T-cell (primary cell): ENCODE results near the gene EHD4. TPM values are rescaled to one million over a fixed set of nuclear protein-coding genes. Genes with fewer than 3 reads are reported as not detected.

Experiments
- ATAC-seq, 4 experiments: fragments of 200-7000 bp in 3 of 4; fragments of 150-1000 bp in 1 of 4; cut with Tn5 transposase; replicated peaks in 1 of 4; 1 replicate in 3 of 4; 2 replicates in 1 of 4; pipeline ENCODE4 v1.10.0; 2021; ENCODE audit warnings: moderate library complexity in 3 of 4, mild to moderate bottlenecking in 2 of 4, moderate number of reproducible peaks in 1 of 4
- CTCF ChIA-PET, 2 donors: fragments of 300-600 bp; sonication (Branson Sonifier 250); formaldehyde crosslinking; loops; one replicate each; lab custom pipeline; 2022; ENCODE audit warnings: antibody characterized with exemption in 2 of 2; lab: Charles Lee
- POLR2A ChIA-PET, 2 donors: fragments of 300-600 bp; sonication (Branson Sonifier 250); formaldehyde crosslinking; loops; one replicate each; lab custom pipeline; 2022; ENCODE audit warnings: antibody characterized with exemption in 2 of 2; lab: Charles Lee
- DNase-seq, 35 experiments: peaks; one replicate each; pipeline versions ENCODE4 v3.0.0 to v3.0.0-alpha.2; 2013 to 2023
- H3K27ac ChIP-seq: one replicate; pipeline ENCODE4 v1.5.1; 2013; ENCODE audit warnings: low read length
- H3K27me3 ChIP-seq, 2 experiments: replicated peaks in 1 of 2; 1 replicate in 1 of 2; 2 replicates in 1 of 2; pipeline versions ENCODE4 v1.6.1 to v1.7.0; 2013; ENCODE audit warnings: low read length in 1 of 2, mixed read lengths in 1 of 2; ENCODE audit not compliant: control insufficient read depth in 2 of 2, insufficient read depth in 2 of 2; ENCODE audit errors: extremely low read depth in 1 of 2
- H3K36me3 ChIP-seq, 2 donors: 1 replicate in 1 of 2; 2 replicates in 1 of 2; pipeline versions ENCODE4 v1.6.1 to v1.7.0; 2013; ENCODE audit warnings: low read length in 1 of 2; ENCODE audit not compliant: control insufficient read depth in 2 of 2, insufficient read depth in 1 of 2; ENCODE audit errors: extremely low read depth in 1 of 2
- H3K4me1 ChIP-seq, 2 experiments: 1 replicate in 1 of 2; 2 replicates in 1 of 2; pipeline versions ENCODE4 v1.6.1 to v1.7.0; 2013; ENCODE audit warnings: low read length in 2 of 2, mixed read lengths in 1 of 2; ENCODE audit not compliant: insufficient read depth in 2 of 2, control insufficient read depth in 1 of 2; ENCODE audit errors: extremely low read depth in 1 of 2
- H3K4me3 ChIP-seq, 2 donors: 1 replicate in 1 of 2; 2 replicates in 1 of 2; pipeline versions ENCODE4 v1.5.1 to v1.7.0; 2013; ENCODE audit warnings: mild to moderate bottlenecking in 2 of 2, low read length in 1 of 2, moderate library complexity in 1 of 2; ENCODE audit not compliant: control insufficient read depth in 1 of 2; ENCODE audit errors: extremely low read depth in 1 of 2
- H3K9me3 ChIP-seq: 2 replicates; pipeline ENCODE4 v1.7.0; 2013
- H3K27ac Mint-ChIP-seq, 2 donors: one replicate each; pipeline ENCODE4 v1.8.0; 2020 to 2021; ENCODE audit warnings: mild to moderate bottlenecking in 2 of 2, mixed read lengths in 2 of 2
- H3K27me3 Mint-ChIP-seq, 2 donors: one replicate each; pipeline ENCODE4 v1.8.0; 2021 to 2022; ENCODE audit warnings: mixed read lengths in 2 of 2
- H3K36me3 Mint-ChIP-seq: one replicate; pipeline ENCODE4 v1.8.0; 2021; ENCODE audit warnings: mixed read lengths
- H3K4me1 Mint-ChIP-seq, 3 donors: one replicate each; pipeline ENCODE4 v1.8.0; 2020 to 2022; ENCODE audit warnings: mixed read lengths in 3 of 3, mild to moderate bottlenecking in 1 of 3
- H3K4me3 Mint-ChIP-seq, 3 donors: one replicate each; pipeline ENCODE4 v1.8.0; 2020 to 2022; ENCODE audit warnings: mild to moderate bottlenecking in 3 of 3, mixed read lengths in 3 of 3, moderate library complexity in 3 of 3
- H3K9me3 Mint-ChIP-seq, 3 donors: one replicate each; pipeline ENCODE4 v1.8.0; 2020 to 2022; ENCODE audit warnings: mixed read lengths in 3 of 3
- WGBS: methylation state at CpG from one replicate; pipeline ENCODE4 v1.1.5; 2013; ENCODE audit warnings: missing lambda C conversion rate; ENCODE audit not compliant: insufficient coverage; 5-methylcytosine and 5-hydroxymethylcytosine counted together
- total RNA-seq, 35 experiments: library from RNA in 6 of 35; stranded (reverse) in 6 of 35; fragments of 120-200 nt in 1 of 35; gene quantifications; one replicate each; pipeline versions ENCODE4 v1.2.1 to v1.2.4 and lab custom pipeline; 2013 to 2026

Gene EHD4
- total RNA-seq, 5 donors from 2014 or later (not counting 1 experiment from before 2014, with no cell fraction given) = 11.7 to 46.8 (median 16.8) TPM

- no peak overlapping the region for H3K4me3 ChIP-seq
- Mint-ChIP-seq H3K27ac (no peak overlapping the region), H3K9me3 (no peaks in the 10 kb centered on the region), H3K4me1 (peaks cover 0 to 4% (median 0%) of the 10 kb centered on the region in 3 donors), H3K27me3 (peaks cover 0 to 2% of the 10 kb centered on the region in 2 donors), H3K36me3 (no peaks in the 10 kb centered on the region), H3K4me3 (no peak overlapping the region)
- H3K27me3 ChIP-seq = peaks cover 0 to 17% of the 10 kb centered on the region in 2 experiments
- ATAC-seq (no peak), DNase-seq (no peak)
- WGBS = 100% methylated on average over 4 of the region's 4 CpGs
- no peaks in the 10 kb centered on the region for H3K4me1 ChIP-seq
- H3K27ac ChIP-seq = no peak overlapping the region
- H3K9me3 ChIP-seq = no peaks in the 10 kb centered on the region
- POLR2A ChIA-PET = no interaction called here
- no peaks in the 10 kb centered on the region for H3K36me3 ChIP-seq
- CTCF ChIA-PET = no interaction called here
Observed at GRCh38 chr15:42014406-42014805, 42.0 kb upstream of the EHD4 start.

DNA sequence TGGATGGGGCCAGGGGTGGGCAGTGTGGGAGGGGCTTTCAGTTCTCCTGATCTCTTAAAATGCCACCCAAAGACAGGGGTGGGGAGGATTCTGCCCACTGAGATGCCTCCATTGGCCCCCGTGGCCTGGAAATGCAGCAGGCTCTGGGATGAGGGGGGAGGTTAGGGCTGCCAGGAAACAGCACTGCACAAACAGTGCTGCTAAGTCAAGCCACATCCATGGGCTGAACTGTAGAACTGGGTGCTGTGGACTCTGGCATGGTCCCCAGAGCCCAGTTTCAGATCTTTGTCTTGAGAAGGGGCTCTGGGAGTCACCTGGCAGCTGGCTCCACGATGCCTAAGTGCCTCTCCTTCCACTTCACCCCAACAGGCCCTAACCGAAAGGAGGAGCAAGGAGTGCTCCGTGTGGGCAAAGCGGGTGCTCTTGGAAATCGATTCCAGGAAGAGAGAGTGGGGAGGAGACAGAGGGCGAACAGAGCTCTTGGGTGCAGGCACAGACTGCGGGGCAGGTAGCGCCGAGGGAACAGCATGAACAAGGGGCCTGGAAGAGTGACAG, 40.6 kb upstream of the EHD4 start:
- ATAC-seq = no peak
- no peak overlapping the region for H3K4me3 ChIP-seq
- H3K36me3 ChIP-seq = no peaks in the 10 kb centered on the region
- 94% methylated on average over 4 of the region's 10 CpGs for WGBS
- no peaks in the 10 kb centered on the region for H3K4me1 ChIP-seq
- no peak for DNase-seq
- peaks cover 0 to 15% of the 10 kb centered on the region in 2 experiments for H3K27me3 ChIP-seq
- no peaks in the 10 kb centered on the region for H3K9me3 ChIP-seq
- CTCF ChIA-PET = no interaction called here
- H3K4me1 Mint-ChIP-seq = peaks cover 0 to 4% (median 0%) of the 10 kb centered on the region in 3 donors
- no peaks in the 10 kb centered on the region for H3K9me3 Mint-ChIP-seq
- H3K36me3 Mint-ChIP-seq = no peaks in the 10 kb centered on the region
- no peak overlapping the region for H3K27ac ChIP-seq
- peaks cover 0 to 2% of the 10 kb centered on the region in 2 donors for H3K27me3 Mint-ChIP-seq
- H3K27ac Mint-ChIP-seq = no peak overlapping the region
- H3K4me3 Mint-ChIP-seq = no peak overlapping the region
- POLR2A ChIA-PET = no interaction called here

DNA sequence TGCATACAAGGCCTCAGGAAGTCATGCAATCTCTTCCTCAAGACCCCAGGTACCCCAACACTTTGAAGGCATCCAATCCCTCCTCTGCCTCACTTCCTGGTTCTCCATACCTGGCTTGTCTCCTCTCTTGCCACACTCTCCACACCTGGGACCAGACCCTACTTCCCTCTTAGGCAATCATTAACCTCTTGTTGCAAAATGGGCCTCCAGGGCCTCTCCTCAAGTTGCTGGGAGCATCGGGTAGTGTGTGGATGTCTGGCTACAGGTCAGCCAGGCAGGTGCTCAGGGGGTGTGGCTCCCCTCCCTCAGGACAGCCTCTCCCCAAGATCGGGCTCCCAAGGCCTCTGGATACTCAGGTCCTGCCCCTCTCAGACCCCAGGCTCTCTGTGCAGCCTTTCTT, 39.9 kb upstream of the EHD4 start:
- CTCF ChIA-PET = no interaction called here
- no peaks in the 10 kb centered on the region for H3K36me3 Mint-ChIP-seq
- DNase-seq = no peak
- ATAC-seq = no peak
- Histone ChIP-seq H3K36me3 (no peaks in the 10 kb centered on the region), H3K4me1 (no peaks in the 10 kb centered on the region), H3K27ac (no peak overlapping the region), H3K27me3 (peaks cover 0 to 15% of the 10 kb centered on the region in 2 experiments), H3K4me3 (no peak overlapping the region), H3K9me3 (no peaks in the 10 kb centered on the region)
- 100% methylated on average over 1 of the region's 2 CpGs for WGBS
- H3K27me3 Mint-ChIP-seq = peaks cover 0 to 2% of the 10 kb centered on the region in 2 donors
- H3K9me3 Mint-ChIP-seq = no peaks in the 10 kb centered on the region
- POLR2A ChIA-PET = no interaction called here
- no peak overlapping the region for H3K4me3 Mint-ChIP-seq
- H3K4me1 Mint-ChIP-seq = peaks cover 0 to 4% (median 0%) of the 10 kb centered on the region in 3 donors
- H3K27ac Mint-ChIP-seq = no peak overlapping the region

DNA sequence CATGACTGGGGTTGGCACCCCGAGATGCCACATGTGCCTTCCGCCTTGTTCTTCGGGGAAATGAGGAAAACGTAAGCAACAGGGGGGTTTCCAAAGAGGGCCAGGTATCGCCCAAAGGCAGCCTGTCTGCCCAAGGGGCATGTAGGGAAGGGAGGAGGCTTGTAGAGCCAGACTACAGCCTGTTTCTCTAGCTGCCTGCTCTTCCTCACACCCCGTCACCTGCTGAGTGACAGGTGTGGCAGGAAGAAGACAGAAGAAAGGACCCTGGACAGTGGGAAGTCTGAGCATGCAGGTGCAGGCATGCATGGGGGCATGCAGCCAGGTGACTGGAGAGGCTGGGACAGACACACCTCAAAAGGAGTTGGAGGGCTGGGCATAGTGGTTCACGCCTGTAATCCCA, 38.7 kb upstream of the EHD4 start:
- no peaks in the 10 kb centered on the region for H3K9me3 Mint-ChIP-seq
- 60% methylated on average over 4 of the region's 7 CpGs for whole genome bisulfite sequencing
- Histone ChIP-seq H3K9me3 (no peaks in the 10 kb centered on the region), H3K36me3 (no peaks in the 10 kb centered on the region), H3K27me3 (peaks cover 0 to 7% of the 10 kb centered on the region in 2 experiments), H3K4me3 (no peak overlapping the region), H3K4me1 (no peaks in the 10 kb centered on the region), H3K27ac (no peak overlapping the region)
- peaks cover 0 to 4% (median 0%) of the 10 kb centered on the region in 3 donors for H3K4me1 Mint-ChIP-seq
- H3K27me3 Mint-ChIP-seq = no peaks in the 10 kb centered on the region
- H3K27ac Mint-ChIP-seq = no peak overlapping the region
- ChIA-PET POLR2A (no interaction called here), CTCF (no interaction called here)
- no peaks in the 10 kb centered on the region for H3K36me3 Mint-ChIP-seq
- ATAC-seq (no peak), DNase-seq (no peak)
- no peak overlapping the region for H3K4me3 Mint-ChIP-seq

DNA sequence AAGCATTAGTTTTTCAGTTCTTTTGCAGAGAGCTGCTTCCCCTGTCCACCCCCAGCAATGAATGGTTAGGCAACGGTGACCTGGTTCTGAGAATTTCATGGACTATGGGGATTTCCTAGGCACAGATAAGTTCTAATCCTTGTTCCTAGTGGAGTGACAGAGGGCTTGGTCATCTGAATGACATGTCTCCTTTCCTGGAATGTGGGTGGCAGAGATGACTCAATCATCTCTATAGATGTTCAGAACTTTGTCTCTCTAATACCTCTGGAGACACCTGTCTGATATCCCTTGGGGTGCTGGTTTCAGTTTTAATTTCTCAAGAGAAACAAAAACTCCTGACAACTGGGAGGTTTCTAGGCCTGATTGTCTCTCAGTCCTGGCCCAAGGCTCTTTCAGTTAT, 38.1 kb upstream of the EHD4 start:
- WGBS = no CpG with 5 or more reads among the region's 1 CpG
- Mint-ChIP-seq H3K27me3 (no peaks in the 10 kb centered on the region), H3K9me3 (no peaks in the 10 kb centered on the region), H3K4me3 (no peak overlapping the region), H3K4me1 (peaks cover 0 to 4% (median 0%) of the 10 kb centered on the region in 3 donors), H3K36me3 (no peaks in the 10 kb centered on the region), H3K27ac (no peak overlapping the region)
- Histone ChIP-seq H3K4me1 (no peaks in the 10 kb centered on the region), H3K4me3 (no peak overlapping the region), H3K9me3 (no peaks in the 10 kb centered on the region), H3K36me3 (no peaks in the 10 kb centered on the region), H3K27ac (no peak overlapping the region), H3K27me3 (peaks cover 0 to 4% of the 10 kb centered on the region in 2 experiments)
- DNase-seq = no peak
- POLR2A ChIA-PET = no interaction called here
- CTCF ChIA-PET = no interaction called here
- ATAC-seq = no peak

DNA sequence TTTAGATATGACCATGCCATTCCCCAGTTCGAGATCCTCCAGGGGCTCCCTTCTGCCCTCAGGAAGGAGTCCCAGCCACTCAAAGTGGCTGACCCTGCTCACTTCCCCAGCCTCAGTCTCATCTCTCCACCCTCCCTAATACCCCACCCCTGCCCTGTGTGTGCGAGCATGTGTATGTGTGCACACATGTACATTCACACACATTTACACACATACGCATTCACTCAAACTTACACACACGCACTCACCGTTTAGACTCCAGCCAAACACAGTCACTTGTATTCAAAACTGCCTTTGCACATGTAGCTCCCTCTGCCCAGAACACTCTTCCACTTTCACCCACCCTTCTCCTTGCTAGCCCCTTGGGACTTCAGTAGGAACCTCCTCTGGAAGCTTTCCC, 37.1 kb upstream of the EHD4 start:
- Histone ChIP-seq H3K36me3 (no peaks in the 10 kb centered on the region), H3K27ac (no peak overlapping the region), H3K4me1 (no peaks in the 10 kb centered on the region), H3K27me3 (peaks cover 0 to 4% of the 10 kb centered on the region in 2 experiments), H3K4me3 (no peak overlapping the region), H3K9me3 (no peaks in the 10 kb centered on the region)
- H3K36me3 Mint-ChIP-seq = no peaks in the 10 kb centered on the region
- CTCF ChIA-PET = no interaction called here
- DNase-seq (no peak), ATAC-seq (no peak)
- H3K4me1 Mint-ChIP-seq = peaks cover 0 to 4% (median 0%) of the 10 kb centered on the region in 3 donors
- POLR2A ChIA-PET = no interaction called here
- H3K9me3 Mint-ChIP-seq = no peaks in the 10 kb centered on the region
- WGBS = 98% methylated on average over 5 of the region's 5 CpGs
- no peak overlapping the region for H3K4me3 Mint-ChIP-seq
- H3K27me3 Mint-ChIP-seq = no peaks in the 10 kb centered on the region
- no peak overlapping the region for H3K27ac Mint-ChIP-seq

GRCh38 chr15:42009022-42009421, 36.7 kb upstream of the EHD4 start:
- CTCF ChIA-PET = no interaction called here
- H3K9me3 ChIP-seq = no peaks in the 10 kb centered on the region

More at GRCh38 chr15:42009022-42009421, 36.7 kb upstream of the EHD4 start:
- H3K27me3 Mint-ChIP-seq = peaks cover 0 to under 1% of the 10 kb centered on the region in 2 donors
- H3K27ac Mint-ChIP-seq = no peak overlapping the region
- no peaks in the 10 kb centered on the region for H3K36me3 ChIP-seq
- H3K4me3 ChIP-seq = no peak overlapping the region
- no peaks in the 10 kb centered on the region for H3K36me3 Mint-ChIP-seq
- H3K27me3 ChIP-seq = peaks cover 0 to 4% of the 10 kb centered on the region in 2 experiments
- POLR2A ChIA-PET = no interaction called here
- ATAC-seq (no peak), DNase-seq (no peak)
- H3K9me3 Mint-ChIP-seq = no peaks in the 10 kb centered on the region
- H3K4me3 Mint-ChIP-seq = no peak overlapping the region
- peaks cover 0 to 4% (median 0%) of the 10 kb centered on the region in 3 donors for H3K4me1 Mint-ChIP-seq
- no peak overlapping the region for H3K27ac ChIP-seq
- H3K4me1 ChIP-seq = no peaks in the 10 kb centered on the region
